Measurements from ENCODE around the gene CFAP97D2. TPM values are rescaled to one million over a fixed set of nuclear protein-coding genes. Genes with fewer than 3 reads are reported as not detected.
"Not testable (repeated sequence)": the region's sequence is repeated elsewhere in the genome, so short reads cannot be mapped to it uniquely, and the experiment has no call there.

The CFAP97D2 gene
- total RNA-seq, 1 donor from 2014 or later = not detected

DNA sequence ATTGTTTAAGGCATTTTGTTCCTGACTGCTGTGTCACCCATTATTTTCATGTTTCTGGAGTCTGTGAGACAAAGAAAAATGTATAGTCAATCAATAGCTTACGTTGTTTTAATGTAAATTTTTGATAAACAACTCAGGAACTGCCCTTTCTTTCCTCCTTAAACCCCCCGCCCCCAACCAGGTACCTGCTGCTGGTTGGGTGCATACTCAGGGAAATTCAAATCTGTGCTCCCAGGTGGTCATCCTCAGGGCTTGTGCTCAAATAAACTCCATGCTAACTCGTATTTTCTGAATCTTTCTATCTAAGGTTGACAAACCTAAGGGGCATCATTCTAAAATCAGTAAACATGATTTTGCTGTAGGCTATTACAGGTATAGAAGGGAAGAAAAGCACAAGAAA lies 51.5 kb downstream of the CFAP97D2 start:
- DNase-seq (ENCODE audit: low read depth) = no peak

DNA sequence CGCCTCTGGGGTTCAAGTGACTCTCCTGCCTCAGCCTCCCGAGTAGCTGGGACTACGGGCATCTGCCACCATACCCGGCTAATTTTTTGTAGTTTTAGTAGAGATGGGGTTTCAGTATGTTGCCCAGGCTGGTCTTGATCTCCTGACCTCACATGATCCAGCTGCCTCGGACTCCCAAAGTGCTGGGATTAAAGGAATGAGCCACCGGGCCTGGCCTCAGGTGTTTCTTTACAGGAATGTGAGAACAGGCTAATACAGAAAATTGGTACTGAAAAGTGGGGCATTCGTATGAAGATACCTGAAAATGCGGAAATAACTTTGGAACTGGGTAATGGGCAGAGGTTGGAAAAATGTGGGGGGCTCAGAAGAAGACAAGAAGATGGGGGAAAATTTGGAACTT lies 52.8 kb downstream of the CFAP97D2 start:
- DNase-seq (ENCODE audit: low read depth) = no peak

DNA sequence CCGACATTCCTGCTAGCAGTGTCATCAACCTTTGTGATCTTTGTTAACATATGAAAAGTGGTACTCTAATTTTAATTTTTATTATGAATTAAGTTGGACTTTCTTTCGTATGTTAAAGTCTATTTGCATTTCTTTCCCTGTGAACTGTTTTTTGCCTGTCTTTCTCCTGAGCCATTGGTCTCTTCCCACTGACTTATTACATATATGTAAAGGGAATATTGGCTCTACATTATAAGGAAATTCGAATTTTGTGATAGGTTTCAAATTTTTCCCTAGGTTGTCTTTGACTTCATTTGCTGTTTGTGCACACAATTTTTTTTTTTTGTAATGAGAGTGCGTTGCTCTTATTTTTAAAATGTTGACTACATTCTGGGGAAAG lies 55.2 kb downstream of the CFAP97D2 start:
- DNase-seq (ENCODE audit: low read depth) = no peak

DNA sequence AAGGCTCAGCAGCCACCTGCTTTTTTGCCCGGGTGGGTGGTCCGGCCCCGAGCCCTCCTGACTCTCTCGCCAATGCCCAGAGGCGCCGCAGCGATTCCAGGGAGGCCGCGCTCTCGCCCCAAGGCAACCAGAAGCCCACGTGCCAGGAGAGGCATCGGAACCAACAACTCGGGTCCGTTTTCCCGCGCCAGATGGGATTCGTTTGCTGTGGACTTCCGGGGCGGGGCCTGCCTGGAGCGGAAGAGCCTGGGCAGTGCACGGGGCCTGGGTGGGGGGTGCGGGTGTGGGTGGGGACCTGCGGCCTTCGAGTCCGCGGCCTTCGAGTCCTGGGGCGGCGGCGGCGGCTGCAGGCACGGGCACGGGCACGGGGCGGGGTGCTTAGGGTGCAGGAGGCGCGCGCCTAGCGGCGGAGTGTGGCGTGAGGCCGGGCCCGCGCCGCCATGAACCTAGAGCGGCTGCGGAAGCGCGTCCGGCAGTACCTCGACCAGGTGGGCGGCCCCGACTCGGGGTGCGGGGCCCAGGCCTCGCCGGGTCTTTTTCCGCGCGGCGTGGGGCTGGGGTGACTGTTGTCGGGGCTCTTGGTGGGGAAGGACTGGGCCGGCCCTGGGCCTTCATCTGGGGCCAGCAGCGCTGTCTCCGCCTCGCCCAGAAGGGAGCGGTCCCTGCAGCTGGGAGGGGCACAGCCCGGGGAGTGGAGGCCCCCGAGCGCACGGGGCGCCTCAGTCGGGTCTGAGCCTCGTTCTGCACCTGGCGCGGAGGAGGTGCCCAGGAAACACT lies 55.8 kb downstream of the CFAP97D2 start, which contains the start of gene CDC16:
Gene CDC16 (plus strand): TSS at position 253 of the 777 bp plus-strand sequence. CDS start 188 bp downstream, at position 441.
- peak; percentile 93 for DNase-seq (ENCODE audit: low read depth)

DNA sequence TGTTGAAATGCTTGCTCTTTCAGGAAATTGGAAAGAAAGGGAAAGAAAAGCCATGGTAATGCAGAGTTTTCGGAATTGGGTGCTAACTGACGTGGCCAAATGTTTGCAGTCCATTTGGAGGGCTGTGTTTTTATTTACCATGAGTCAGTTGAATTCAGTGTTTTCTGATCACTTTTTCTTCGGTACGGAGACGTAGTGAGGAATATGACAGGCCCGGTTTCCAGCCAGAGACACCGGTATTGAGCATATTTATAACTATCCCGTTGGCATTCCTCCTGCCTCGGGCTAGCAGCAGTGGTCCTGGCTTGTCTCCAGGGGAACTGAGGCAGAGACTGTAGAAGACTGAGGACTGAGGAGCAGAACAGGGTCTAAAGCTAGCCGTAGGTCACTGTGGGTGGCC lies 56.6 kb downstream of the CFAP97D2 start:
- DNase-seq (ENCODE audit: low read depth) = peak; percentile 5

DNA sequence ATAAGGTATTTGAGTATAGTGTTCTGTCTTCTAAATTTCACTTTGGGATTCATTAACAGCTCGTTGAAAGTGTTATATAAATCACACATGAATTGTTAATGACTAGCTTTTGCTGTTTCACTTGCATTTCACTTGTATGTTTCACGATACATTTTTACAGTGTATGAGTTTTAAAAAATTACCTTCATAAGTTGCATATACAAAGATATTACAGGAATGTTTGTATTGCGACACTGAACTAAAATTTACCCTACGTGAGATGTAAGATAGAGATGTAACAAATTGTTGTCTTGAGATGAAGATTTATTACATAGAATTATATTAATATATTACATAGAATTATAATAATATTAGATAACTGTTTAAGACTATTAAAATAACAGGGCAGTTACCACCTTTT lies 57.2 kb downstream of the CFAP97D2 start:
- DNase-seq (ENCODE audit: low read depth) = no peak

DNA sequence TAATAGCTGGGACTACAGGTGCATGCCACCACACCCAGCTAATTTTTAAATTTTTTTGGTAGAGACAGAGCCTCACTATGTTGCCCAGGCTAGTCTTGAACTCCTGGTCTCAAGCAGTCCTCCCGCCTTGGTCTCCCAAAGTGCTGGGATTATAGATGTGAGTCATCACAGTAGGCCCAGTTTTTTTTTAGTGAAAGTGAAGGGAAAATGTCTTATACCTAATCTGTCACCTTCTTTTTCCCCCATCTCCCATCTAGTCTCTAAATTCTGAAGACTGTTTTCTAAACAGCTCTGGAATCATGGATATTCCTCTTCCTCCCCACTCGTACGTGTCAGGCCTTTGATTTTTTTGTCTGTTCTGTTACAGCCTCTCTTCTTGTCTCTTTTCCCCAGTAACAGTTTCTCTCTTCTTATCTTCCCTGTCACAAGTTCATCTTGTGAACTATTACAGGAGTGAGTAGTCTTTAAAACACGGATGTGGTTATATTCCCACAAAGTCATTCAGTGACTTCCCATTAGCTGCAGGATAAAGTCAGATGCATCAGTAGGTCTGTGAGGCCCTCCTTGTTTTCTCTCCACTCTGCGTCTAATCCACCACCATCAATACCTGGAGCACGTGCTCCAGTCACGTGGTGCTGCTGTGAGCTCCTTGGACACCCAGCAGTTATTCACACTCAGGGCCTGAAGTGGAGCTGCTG lies 58.5 kb downstream of the CFAP97D2 start:
- DNase-seq (ENCODE audit: low read depth) = no peak

DNA sequence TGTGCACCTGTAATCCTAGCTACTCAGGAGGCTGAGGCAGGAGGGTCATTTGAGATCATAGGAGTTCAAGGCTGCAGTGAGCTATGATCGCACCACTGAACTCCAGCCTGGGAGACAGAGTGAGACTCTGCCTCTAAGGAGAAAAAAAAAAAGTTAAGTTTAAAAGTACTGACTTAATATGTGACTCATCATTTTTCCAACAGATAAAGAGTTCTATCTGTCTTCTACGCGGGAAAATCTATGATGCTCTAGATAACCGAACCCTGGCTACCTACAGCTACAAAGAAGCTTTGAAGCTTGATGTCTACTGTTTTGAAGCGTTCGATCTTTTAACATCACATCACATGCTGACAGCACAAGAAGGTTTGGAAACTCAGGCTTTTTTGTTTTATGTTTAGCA lies 62.9 kb downstream of the CFAP97D2 start:
- no peak for DNase-seq (ENCODE audit: low read depth)

DNA sequence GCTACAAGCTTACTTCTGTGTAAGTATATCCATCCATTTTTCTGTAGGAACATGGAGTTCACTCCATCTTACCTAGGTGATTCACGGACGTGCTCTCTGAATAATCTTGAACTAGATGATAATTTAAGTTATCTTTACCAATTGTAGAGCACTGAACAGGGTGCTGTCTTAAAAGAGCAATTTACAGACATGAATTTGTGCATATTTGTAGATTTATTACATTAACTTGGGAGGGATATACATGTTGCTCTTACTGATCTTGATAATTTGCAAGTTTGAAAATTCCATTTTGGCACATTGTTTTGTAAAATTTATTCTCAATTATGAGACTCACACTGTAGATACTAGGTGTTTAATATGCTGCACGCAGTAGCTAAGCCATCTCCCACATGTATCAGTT lies 64.9 kb downstream of the CFAP97D2 start:
- DNase-seq (ENCODE audit: low read depth) = no peak

DNA sequence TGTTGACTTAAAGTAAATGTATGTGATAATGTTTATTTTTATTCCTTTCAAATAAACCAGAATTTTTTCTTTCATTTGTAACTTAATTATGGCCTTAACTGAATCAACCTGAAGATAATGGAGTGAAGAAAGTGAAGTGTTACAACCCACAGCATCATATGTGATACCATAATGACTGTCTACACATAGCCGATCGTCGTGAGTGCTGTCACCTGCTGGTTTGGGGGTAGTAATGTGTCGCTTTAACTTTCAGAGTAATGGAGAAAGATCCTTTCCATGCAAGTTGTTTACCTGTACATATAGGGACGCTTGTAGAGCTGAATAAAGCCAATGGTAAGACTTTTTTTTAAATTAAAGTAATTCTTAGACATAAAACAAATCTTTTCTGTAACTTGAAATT lies 65.6 kb downstream of the CFAP97D2 start:
- DNase-seq (ENCODE audit: low read depth) = no peak

DNA sequence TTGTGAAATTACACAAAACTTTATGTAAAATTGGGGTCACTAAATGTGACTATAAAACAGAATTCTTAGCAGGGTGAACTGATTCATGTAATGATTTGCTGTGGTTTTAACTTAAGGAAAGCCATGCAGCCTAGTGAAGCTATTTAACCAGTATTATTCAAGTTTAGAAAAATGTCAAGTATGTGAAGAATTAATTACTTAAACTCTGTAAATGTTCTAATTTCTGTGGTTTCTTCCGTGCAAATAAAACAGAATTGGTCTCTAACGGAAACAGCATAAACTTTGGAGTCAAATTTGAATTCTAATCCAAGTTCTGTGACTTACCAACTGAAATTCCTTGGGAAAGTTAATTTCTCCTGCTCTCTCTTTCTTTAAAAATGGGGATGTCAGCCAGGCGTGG lies 69.0 kb downstream of the CFAP97D2 start:
- DNase-seq (ENCODE audit: low read depth) = no peak

DNA sequence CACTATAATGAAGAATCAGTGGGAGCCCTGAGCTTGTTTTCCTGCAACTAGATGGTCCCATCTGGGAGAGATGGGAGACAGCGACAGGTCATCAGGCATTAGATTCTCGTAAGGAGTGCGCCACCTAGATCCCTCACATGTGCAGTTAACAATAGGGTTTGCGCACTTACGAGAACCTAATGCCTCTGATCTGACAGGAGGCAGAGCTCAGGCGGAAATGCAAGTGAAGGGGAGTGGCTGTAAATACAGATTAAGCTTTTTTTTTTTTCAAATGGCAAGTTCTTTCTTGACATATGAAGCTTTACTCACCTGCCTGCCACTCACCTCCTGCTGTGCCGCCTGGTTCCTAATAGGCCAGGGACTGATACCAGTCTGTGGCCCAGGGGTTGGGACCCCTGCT lies 70.0 kb downstream of the CFAP97D2 start:
- no peak for DNase-seq (ENCODE audit: low read depth)

DNA sequence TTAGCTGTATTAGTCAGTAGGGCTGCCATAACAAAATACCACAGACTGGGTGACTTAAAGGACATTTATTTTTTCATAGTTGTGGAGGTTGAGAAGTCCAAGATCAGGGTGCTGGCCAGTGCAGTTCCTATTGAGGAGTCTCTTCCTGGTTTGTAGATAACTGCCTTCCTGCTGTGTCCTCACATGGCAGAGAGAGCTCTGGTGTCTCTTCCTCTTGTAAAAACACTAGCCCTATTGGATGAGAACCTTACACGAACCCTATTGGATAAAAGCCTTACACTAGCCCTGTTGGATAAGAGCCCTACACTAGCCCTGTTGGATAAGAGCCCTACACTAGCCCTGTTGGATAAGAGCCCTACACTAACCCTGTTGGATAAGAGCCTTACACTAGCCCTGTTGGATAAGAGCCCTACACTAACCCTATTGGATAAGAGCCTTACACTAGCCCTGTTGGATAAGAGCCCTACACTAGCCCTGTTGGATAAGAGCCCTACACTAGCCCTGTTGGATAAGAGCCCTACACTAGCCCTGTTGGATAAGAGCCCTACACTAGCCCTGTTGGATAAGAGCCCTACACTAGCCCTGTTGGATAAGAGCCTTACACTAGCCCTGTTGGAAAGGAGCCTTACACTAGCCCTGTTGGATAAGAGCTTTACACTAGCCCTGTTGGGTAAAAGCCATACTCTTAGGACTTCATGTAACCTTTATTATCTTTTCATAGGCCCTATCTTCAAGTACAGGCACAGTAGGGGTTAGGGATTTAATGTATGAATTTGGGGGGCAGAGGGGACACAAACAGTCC lies 72.8 kb downstream of the CFAP97D2 start:
- not testable (repeated sequence) for DNase-seq (ENCODE audit: low read depth)

DNA sequence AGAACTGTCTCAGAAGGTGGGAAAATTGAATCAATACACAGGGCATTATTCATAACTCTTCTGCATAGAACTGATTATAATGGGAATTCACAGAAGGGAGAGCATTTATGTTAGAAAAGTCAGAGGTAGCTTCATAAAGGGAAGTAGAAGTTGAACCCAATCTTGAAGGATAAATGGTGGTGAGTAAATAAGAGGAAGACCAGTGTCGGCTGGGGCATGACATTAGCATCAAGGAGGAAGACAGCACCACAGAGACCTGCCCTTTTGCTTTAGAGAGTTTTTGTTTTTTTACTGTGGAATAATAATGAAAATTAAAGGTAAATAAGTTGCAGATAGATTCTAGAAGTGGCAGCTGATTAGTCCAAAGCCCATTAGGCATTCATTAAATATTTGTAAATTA lies 77.5 kb downstream of the CFAP97D2 start:
- DNase-seq (ENCODE audit: low read depth) = no peak

DNA sequence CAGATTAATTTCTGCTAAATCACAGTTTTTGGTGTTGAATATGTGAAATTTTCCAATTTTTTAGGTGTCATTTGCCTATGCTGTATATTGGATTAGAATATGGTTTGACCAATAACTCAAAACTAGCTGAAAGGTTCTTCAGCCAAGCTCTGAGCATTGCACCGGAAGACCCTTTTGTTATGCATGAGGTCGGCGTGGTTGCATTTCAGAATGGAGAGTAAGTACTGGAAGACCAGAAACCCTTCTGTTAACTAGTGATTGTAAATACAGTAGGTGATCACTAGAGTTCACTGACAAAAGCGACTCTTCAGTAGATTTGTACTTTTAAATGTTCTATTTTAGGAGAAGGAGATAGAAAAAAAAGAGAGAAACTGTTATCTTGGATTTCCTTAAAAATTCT lies 78.0 kb downstream of the CFAP97D2 start:
- DNase-seq (ENCODE audit: low read depth) = no peak

DNA sequence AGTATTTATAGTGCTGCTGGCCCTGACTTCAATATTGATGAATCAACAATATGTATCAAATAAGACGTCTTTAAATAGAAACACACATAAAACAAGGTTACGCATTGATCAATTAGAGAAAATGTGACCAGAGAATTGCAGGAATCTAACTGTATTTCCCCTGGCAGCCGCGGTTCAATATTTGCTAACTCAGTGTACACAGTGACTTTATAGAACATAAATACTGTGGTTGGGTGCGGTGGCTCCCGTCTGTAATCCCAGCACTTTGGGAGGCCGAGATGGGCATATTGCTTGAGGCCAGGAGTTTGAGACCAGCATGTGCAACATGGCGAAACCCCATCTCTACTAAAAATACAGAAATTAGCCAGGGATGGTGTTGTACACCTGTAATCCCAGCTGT lies 79.5 kb downstream of the CFAP97D2 start:
- DNase-seq (ENCODE audit: low read depth) = no peak

DNA sequence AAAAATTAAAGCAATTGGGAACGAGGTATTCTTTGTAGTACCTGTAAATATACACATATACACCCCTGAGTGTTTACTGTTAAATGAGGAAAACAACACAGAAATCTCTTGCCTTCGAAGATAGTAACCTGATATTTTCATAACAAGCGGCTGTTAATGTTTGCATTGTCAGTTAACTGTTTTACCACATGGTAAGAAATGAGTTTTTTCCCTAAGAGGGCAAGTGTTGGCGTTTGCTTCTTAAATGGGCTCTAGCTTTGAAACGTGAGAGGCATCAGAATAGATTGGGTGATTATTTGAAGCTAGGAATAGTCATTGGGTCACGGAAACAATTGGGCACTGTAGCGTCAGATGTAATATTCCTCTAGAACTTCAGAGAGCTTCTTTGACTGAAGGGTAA lies 80.3 kb downstream of the CFAP97D2 start:
- DNase-seq (ENCODE audit: low read depth) = no peak

DNA sequence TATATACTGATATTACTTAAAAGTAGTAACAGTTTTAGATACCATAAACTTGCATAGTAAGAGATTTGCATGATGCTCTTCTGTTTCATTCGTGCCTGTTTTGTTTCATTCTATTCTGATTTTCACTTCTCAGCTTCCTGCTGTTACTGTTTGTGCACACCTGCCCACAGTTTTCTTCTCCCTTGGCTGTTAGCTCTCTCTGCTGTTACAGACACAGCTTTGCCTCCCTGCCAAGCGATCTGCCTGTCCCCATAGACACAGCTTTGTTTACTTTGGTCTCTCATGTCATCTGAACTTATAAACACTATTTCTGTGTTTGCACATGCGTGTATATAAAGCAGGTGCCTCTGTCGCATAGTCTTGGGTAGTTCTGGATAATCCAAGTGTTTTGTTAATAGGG lies 80.9 kb downstream of the CFAP97D2 start:
- DNase-seq (ENCODE audit: low read depth) = no peak

DNA sequence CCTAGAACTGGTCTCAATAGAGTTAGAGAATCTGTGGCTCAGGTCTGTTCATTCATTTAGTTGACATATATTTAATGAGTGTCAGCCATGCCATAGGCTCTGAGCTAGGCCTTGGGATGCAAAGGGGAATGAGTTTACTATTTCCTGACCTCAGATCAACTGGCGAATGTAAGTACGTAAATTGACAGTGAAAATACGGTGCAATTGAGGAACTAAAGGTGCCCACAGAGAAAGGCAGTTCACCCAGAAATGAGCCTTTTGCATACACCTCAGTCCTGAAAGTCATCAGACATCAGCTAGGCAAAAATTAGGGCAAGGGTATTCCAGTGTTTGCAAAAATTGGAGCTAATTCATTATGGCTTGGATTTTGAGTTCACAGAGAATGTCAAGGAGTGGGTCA lies 81.8 kb downstream of the CFAP97D2 start:
- DNase-seq (ENCODE audit: low read depth) = no peak

DNA sequence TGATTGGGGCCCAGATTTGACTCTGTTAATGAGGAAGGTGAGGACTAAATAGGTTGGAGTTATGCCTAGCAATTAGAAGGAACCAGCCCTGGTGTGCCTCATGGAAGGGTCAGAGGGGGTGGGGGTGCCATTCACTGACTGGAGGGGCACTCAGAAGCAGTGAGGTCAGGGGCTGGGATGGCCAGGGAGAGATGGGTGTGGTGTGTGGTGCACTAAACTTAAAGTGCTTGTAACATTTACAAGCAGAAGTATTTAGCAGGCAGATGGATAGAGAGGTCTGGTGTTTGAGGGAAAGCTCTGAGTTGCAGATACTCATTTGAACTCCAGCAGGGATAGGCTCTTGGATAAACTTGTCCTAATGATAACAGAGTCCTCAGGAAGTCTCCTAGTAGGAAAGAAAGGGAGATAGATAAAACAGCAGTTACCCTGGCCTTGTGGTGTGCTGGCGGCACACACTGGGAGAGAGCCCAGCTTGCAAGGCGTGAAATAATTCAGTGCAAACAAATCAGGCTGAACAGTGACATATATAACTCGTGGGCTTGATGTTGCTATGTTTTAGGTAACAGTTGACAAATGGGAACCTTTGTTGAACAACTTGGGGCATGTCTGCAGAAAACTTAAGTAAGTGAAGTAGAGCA lies 82.4 kb downstream of the CFAP97D2 start:
- DNase-seq (ENCODE audit: low read depth) = no peak

DNA sequence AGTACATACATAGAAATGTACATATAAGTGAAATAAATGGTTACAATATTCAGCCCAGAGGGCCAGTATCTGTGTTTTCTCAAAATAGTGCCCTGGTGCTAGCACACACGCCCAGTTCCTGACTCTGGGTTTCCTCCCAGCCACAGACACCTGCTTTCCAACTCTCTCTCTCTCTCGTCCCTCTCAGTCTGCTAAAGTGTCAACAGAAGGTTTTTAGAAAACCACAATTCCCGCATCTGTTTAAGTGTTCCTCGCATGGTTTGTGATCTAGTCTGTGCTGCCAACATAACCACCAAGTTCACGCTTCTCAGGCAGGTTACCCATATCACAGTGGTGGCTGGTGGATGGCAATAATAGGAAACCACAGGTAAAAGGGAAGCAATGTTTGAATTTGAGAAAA lies 84.5 kb downstream of the CFAP97D2 start:
- DNase-seq (ENCODE audit: low read depth) = peak; percentile 95

DNA sequence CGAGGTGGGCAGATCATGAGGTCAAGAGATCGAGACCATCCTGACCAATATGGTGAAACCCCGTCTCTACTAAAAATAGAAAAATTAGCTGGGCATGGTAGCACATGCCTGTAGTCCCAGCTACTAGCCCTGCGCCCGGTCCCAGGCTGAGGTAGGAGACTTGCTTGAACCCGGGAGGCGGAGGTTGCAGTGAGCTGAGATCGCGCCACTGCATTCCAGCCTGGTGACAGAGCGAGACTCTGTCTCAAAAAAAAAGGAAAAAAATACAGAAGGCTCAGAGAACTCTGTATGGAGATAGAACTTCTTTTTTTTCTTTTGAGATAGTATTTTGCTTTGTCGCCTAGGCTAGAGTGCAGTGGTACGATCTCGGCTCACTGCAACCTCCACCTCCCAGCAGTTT lies 85.3 kb downstream of the CFAP97D2 start:
- DNase-seq (ENCODE audit: low read depth) = peak; percentile 44

Data from myocyte (in vitro differentiated cells).